GM21515 (cell line): ENCODE measurements around the gene CD177.
"Not testable (repeated sequence)": the region's sequence is repeated elsewhere in the genome, so short reads cannot be mapped to it uniquely, and the experiment has no call there.

Source experiments
- ATAC-seq: cut with Tn5 transposase; IDR thresholded peaks from one replicate; pipeline ENCODE4 v1.9.1; 2021; ENCODE audit not compliant: unreplicated experiment

Gene CD177

GRCh38 chr19:43353606-43354304 lies at the start of gene CD177:
CD177 (plus strand) TSS chr19:43353686; CDS start chr19:43353715, 29 bp downstream.
- ATAC-seq, result no peak

GRCh38 chr19:43305642-43306041 lies 47.8 kb upstream of the CD177 start:
- ATAC-seq, result no peak

GRCh38 chr19:43306097-43306496 lies 47.4 kb upstream of the CD177 start:
- no peak for ATAC-seq

- ATAC-seq, result no peak
Observed at GRCh38 chr19:43308244-43308815, 45.2 kb upstream of the CD177 start.

GRCh38 chr19:43309466-43309865 lies 44.0 kb upstream of the CD177 start:
- no peak for ATAC-seq

GRCh38 chr19:43310221-43310620 lies 43.3 kb upstream of the CD177 start:
- ATAC-seq, result no peak

GRCh38 chr19:43311256-43311655 lies 42.2 kb upstream of the CD177 start:
- ATAC-seq, result no peak

- no peak for ATAC-seq
Observed at GRCh38 chr19:43311706-43312105, 41.8 kb upstream of the CD177 start.

- no peak for ATAC-seq
Observed at GRCh38 chr19:43313711-43314495, 39.6 kb upstream of the CD177 start.

GRCh38 chr19:43315851-43316250 lies 37.6 kb upstream of the CD177 start:
- ATAC-seq, result no peak

- no peak for ATAC-seq
Observed at GRCh38 chr19:43316591-43317319, 36.7 kb upstream of the CD177 start.

- no peak for ATAC-seq
Observed at GRCh38 chr19:43318203-43318602, 35.3 kb upstream of the CD177 start.

- no peak for ATAC-seq
Observed at GRCh38 chr19:43318796-43319314, 34.6 kb upstream of the CD177 start.

- ATAC-seq, result no peak
Observed at GRCh38 chr19:43320546-43320945, 32.9 kb upstream of the CD177 start.

- ATAC-seq, result not testable (repeated sequence)
Observed at GRCh38 chr19:43326761-43327160, 26.7 kb upstream of the CD177 start.

GRCh38 chr19:43328561-43328960 lies 24.9 kb upstream of the CD177 start:
- ATAC-seq, result not testable (repeated sequence)

GRCh38 chr19:43329049-43329448 lies 24.4 kb upstream of the CD177 start:
- not testable (repeated sequence) for ATAC-seq

GRCh38 chr19:43329989-43330388 lies 23.5 kb upstream of the CD177 start:
- ATAC-seq, result no peak

GRCh38 chr19:43330726-43331434 lies 22.6 kb upstream of the CD177 start:
- ATAC-seq, result no peak

GRCh38 chr19:43331435-43332010 lies 22.0 kb upstream of the CD177 start:
- ATAC-seq, result no peak
